Measurements from ENCODE around the gene GRB2.
"Not testable (repeated sequence)": the region's sequence is repeated elsewhere in the genome, so short reads cannot be mapped to it uniquely, and the experiment has no call there.

The GRB2 gene

DNA sequence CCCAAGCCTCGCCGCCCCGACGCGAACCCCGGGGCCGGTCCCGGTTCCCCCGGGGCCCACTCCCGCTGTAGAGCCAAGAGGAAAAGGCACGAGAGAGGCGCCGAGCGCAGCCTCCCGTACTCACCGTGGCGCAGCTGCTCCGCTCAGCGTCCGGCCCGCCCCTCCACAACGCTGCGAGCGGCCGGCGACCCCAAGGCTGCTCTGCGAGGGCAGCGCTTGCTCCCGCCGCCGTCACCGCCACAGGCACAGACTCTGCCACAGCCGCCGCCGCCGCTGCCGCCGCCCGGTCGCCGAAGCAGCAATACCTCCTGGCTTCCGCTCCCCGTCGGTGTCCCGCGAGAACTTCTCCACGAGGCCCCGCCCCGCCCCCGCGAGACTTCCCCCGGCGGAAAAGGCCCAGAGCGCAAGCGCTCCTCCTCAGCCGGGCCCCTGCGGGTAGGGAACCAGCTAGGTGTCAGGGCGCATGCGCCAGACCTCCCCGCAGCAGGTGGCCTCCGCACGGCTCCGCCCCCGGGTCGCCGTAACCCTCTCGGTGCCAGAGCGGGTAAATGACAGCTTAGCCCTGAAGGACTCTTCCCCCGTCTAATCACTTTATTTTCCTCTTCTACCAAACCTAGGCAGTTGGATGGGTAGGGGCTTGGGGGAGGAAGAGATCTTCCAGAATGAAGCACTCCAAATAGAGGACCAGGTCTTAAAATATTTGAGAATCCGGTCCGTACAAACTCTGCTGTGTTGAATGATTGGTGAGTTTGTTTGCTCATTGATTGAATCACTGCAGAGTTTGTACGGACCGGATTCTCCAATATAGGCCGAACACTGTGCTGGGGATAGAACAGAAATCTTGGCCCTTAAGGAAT, at the start of gene GRB2:
TSS of gene GRB2 (minus strand) at position 314 of the 857 bp plus-strand sequence. CDS start 12,050 bp downstream, outside the sequence.
- no peak for FAIRE-seq

DNA sequence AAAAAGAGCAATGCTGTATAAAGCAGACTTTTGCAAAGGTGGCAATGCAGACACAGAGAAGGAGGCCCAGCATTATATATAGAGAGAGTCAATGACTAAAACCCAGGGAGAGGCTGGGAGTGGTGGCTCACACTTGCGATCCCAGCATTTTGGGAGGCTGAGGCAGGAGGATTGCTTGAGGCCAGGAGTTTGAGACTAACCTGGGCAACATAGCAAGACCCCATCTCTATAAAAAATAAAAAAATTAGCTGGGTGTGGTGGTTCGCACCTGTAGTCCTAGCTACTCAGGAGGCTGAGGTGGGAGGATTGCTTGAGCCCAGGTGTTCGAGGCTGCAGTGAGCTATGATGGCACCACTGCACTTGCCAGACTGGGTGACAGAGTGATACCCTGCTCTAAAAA, 49.2 kb upstream of the GRB2 start:
- not testable (repeated sequence) for FAIRE-seq

DNA sequence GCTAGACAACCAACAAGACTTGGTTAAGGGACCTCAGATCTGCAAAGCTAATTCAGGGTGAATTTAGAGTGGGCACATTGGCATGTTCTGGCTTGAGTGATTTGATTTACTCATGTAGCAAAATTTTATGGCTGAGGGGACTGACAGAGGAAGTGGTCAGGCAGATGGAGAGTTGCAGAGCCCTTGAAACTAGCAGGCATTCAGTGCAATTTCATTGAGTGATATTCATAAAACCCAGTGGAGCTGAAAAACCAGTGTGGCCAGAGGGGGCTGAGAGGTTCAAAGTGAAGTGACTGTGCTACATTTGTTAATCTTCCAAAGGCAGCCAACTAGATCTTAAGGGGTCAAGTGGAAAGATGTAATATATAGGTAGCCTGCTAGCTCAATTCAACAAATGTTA, 48.7 kb upstream of the GRB2 start:
- FAIRE-seq = no peak

DNA sequence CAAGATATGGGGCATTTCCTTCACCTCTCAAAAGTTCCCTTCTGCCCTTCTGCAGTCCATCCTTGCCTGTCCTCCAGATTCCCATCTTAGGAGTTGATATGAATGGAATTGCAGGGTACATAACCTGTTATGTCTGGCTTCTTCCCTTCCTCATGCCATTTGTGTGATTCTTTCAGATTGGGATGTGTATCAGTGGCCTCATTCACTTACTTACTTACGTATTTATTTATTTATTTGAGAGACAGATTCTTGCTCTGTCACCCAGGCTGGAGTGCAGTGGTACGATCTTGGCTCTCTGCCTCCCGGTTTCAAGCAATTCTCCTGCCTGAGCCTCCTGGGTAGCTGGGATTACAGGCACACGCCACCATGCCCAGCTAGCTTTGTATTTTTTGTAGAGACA, 44.8 kb upstream of the GRB2 start:
- FAIRE-seq = no peak

DNA sequence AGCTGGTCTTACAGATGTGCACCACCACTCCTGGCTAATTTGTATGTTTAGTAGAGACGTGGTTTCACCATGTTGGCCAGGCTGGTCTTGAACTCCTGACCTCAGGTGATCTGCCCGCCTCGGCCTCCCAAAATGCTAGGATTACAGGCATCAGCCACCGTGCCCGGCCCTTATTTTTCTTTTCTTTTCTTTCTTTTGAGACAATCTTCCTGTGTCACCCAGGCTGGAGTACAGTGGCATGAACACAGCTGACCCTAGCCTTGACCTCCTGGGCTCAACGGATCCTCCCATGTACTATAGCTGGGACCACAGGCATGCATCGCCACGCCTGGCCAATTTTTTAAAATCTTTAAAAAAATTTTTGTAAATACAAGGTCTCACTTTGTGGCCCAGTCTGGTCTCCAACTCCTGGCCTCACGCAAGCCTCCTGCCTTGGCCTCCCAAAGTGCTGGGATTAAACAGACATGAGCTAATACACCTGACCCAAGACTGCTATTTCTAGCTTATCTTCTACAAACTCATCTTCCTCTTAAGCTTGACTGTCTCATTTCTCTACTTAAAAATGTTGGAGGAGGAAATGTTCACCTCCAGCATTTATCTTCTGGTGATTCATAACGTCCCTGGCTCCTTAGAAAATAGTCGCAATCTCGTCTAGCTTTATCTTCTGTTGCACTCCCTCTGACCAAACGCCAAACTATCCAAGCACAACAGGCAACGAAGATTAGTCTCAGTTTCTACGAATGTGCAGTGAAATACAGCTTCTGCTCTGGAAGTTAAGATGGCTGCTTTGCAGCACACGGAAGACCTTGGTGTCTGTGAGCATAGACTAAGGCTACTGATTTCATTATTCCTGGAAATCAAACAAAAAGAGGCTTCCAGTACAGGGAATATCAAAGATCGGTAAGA, 42.7 kb upstream of the GRB2 start:
- FAIRE-seq = no peak

DNA sequence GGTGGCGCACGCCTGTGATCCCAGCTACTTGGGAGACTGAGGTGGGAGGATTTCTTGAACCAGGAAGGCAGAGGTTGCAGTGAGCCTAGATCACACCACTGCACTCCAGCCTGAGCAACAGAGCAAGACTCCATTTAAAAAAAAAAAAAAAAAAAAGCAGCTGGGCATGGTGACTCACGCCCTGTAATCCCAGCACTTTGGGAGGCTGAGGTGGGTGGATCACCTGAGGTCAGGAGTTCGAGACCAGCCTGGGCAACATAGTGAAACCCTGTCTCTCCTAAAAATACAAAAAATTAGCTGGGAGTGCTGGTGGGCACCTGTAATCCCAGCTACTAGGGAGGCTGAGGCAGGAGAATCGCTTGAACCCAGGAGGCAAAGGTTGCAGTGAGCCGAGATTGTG, 40.4 kb upstream of the GRB2 start:
- FAIRE-seq = not testable (repeated sequence)

DNA sequence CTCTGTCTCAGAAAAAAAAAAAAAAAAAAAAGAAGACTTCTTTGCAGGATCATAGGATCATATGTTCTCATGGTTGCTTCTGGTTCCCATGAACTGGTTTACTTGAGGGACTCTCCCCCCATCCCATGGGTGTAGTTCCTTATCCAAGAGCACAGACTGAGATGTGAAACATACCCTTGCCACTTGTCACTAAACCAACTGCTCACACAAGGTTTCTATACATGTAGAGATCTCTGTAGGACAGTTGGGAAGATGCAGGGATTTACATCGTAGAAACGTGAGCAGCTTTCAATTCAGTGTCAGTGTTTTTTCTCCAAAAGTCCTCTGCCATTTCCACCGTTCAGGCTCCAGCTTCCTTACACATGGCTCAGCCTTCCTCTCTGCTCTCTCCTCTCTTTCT, 39.8 kb upstream of the GRB2 start:
- FAIRE-seq = no peak

DNA sequence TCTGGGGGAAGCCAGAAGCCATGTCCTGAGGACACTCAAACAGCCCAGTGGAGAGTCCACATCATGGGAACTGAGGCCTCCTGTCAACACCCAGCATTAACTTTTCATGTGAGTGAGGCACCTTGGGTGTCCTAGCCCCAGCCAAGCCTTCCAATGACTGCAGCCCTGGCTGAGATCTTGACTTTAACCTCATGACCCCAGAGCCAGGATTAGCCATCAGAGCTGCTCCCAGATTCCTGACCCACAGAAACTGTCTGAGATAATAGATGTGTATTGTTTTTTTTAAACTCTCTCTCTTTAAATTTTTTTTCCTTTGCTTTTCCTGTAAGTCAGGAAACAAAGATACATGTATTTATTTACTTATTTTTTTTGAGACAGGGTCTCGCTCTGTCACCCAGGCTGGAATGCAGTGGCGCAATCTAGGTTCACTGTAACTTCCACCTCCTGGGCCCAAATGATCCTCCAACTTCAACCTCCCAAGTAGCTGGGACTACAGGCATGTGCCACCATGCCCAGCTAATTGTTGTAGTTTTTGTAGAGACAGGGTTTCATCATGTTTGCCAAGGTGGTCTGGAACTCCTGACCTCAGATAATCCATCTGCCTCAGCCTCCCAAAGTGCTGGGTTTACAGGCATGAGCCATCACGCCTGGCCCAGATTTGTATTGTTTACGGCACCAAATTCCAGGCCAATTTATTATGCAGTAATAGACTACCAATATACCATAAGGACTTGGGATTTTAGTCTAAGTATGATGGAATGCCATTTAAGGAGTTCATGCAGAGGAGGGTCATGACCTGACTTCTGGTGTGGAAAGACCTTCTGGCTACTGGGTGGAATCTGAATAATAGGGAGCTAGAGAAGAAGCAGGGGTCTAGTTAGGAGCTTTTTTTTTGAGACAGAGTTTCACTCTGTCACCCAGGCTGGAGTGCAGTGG, 37.0 kb upstream of the GRB2 start:
- no peak for FAIRE-seq

DNA sequence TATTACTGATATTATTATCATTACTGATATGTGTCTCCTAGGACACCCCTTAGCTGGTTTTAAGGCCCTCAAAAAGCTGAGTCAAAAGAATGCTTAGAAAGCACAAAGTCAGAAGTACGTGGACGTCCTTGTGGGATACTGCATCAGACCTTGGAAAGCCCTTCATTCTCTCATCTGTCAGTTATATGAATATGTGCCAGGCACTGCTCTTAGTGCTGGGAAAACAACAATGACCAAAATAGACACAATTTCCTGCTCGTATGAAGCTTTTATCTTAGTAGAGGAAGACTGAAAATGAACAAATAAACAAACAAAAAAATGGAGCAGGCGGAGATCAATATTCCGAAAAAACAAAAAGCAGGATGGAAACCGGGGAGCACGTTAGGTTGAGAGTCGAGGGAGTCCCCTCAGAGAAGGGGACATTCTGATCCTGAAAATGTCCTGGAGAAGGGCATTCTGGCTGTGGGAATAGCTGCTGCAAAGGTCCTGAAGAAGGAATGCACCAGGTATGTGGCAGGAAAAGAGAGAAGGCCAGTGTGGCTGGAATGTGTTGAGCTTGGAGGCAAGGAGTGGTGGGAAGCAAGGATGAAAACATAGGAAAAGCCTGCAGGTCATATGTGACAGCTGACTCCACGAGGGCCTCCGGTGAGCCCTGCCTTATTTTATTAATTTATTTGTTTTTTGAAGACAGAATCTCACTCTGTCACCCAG, 35.4 kb upstream of the GRB2 start:
- FAIRE-seq = no peak

DNA sequence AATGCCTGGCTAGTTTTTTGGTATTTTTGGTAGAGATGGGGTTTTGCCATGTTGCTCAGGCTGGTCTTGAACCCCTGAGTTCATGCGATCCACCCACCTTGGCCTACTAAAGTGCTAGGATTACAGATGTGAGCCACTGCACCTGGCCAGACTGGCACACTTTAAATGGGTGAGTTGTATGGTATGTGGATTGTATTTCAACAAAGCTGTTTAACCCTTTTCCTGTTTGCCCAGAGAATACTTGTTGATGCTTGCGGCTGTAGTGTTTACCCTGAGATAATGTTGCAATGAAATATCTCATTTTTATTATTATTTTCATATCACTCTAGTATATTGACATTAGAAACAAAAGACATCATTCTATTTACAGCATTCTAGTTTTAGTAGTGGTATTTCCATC, 33.8 kb upstream of the GRB2 start:
- no peak for FAIRE-seq

DNA sequence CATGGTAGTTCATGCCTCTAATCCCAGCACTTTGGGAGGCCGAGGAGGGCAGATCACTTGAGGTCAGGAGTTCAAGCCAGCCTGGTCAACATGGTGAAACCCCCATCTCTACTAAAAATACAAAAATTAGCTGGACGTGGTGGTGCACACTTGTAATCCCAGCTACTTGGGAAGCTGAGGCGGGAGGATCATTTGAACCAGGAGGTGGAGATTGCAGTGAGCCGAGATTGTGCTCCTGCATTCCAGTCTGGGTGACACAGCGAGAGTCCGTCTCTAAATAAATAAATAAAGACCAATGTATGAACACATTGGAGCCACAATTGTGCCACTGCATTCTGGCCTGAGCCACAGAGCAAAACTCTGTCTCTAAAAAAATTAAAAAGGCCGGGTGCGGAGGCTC, 31.9 kb upstream of the GRB2 start:
- FAIRE-seq = not testable (repeated sequence)

DNA sequence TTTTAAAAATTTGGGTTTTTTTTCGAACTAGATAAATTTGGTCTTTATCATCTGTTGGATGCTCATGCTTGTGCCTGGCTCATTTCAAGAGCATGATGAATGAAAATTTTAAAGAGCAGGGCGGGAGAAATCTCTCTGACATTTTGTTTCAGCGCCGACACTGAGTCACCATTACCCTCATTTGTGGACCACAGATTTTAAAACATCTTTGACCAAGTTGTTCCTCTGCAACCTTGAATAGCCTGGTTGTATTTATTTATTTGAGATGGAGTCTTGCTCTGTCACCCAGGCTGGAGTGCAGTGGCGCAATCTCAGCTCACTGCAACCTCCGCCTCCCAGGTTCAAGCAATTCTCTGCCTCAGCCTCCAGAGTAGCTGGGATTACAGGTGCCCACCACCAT, 29.0 kb upstream of the GRB2 start:
- FAIRE-seq = not testable (repeated sequence)

DNA sequence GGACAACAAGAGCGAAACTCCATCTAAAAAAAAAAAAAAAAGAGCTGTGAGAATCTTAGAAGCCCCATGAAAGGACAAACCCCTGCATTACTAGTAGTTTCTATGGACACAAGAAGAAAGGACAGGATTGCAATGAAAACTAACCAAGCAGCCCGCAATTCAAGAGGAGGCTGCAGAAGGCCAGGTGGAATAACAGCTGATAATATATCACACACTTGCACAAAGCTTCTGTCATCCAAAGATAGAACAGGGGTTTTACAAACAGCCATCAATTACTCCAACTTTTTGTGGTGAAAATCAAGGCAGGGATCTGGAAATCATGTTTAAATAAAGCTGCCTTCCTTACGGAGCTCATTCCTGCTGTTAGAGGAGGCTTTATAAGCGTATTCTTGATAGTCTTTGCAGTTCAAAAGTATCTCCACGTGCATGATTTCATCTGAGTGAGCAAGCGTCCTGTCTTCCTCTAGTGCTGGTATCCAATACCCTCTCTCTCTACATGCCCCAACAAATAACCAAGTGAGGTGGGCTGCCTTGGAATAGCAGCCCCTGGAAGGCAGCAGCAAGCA, 27.8 kb upstream of the GRB2 start:
- no peak for FAIRE-seq

DNA sequence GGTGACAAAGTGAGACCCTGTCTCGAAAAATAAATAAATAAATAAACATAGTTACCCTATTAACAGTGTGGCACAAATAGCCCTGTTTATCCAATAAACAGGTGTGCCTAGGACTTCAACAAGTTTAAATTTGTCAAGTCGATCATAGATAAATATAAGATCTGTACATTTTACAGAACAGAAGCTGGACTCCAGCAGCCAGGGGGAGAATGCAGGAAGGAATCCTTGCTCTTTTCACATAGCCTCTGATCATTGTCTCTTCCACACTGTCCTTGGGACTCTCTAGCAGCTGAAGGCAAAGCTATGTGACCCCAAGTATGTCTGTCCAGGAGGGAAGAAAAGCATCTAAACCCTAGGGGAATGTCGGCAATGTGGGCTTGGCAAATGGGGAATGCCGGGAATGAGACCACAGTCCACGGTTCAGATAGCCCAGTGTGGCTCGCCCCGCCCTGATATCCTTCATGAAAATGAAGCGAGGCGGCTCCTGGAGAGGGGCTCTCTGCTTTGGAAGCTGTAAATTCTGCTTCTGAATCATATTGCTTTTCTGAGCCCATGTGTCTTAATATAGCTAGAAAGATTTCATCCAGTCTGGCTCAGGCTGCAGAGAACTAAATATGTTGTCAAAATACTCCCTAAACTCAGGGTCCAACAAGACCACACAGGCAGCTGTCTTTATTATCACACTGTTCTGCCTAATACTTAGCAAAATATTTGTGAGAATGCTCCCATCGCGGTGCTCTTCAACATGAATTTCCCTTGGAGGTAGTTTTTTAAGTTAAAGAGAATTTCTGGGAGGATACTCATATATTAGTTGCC, 24.9 kb upstream of the GRB2 start:
- FAIRE-seq = no peak

DNA sequence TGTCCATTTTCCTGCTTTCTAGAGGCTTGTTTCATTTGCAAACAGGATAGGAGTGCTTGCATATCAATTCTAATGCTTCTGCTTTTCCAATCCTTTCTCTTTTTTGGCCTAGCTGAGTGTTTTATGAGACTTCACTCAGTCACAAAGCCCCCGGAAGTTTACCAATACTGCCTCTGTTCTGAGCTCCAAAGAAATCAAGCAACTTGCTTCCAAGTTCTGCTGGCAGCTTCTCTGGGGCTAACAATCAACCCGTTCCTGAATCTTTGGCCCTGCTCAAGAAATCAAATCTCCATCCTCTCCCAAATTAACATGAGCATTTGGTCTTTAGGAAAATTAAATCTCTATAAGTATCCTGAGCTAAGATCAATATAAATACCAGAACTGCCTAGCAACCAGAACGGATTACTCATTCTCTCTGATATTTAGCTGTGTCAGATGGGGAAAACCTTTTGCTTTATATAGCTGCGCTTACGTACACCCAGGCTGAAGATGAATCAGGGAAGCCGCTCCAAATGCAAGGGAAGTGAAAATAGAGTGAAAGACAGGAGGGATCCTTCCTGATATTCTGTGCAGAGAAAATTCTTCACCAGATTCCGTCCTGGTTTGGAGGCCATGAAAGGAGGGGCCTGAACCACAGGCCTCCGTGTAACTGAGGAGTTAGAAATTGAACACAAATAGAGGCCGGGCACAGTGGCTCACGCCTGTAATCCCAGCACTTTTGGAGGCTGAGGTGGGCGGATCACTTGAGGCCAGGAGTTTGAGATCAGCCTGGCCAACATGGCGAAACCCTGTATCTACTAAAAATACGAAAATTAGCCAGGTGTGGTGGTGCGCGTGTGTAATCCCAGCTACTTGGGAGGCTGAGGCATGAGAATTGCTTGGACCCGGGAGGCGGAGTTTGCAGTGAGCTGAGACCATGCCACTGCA, 23.3 kb upstream of the GRB2 start:
- no peak for FAIRE-seq

DNA sequence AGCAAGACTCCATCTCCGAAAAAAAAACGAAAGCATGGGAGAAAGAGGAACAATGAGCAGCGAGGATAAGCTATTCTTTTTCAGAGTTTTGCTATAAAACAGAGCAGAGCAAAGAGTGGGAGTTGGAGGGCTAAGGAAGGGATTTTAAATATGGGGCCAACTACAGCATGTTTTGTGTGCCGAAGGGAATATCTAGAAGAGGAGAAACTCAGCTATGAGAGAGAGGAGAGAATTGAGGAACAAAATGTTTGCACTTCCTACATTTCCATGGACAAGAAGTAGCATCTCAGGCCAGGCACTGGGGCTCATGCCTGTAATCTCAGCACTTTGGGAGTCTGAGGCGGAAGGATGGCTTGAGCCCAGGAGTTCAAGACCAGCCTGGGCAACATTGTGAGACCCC, 13.1 kb upstream of the GRB2 start:
- FAIRE-seq = no peak

DNA sequence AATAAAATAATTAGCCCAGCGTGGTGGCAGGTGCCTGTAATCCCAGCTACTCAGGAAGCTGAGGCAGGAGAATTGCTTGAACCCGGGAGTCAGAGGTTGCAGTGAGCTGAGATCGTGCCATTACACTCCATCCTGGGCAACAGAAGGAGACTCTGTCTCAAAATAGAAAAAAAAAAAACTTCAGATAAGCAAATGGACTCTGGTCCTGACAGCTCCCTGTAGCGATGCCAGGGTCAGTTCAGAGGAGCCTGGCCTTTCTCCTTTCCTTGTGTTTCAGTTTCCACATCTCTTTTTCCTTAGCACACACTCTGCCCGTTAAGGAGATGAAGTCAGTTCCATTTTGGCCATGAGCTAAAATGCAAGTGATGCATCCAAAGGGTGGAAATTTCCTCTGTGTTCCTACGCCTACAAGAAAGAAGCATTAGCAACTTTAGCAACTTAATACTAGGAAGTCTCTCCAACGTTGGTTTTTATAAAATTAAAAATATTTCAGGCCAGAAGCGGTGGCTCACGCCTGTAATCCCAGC, 11.6 kb upstream of the GRB2 start:
- FAIRE-seq = no peak

DNA sequence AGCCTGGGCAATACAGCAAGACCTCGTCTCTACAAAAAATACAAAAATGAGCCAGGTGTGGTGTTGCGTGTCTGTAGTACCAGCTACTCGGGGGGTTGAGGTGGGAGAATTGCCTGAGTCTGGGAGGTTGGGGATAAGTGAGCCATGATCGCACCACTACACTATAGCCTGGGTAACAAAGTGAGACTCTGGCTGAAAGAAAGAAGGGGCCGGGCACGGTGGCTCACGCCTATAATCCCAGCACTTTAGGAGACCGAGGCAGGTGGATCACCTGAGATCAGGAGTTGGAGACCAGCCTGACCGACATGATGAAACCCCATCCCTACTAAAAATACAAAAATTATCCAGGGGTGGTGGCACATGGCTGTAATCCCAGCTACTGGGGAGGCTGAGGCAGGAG, 10.5 kb upstream of the GRB2 start:
- FAIRE-seq = no peak

DNA sequence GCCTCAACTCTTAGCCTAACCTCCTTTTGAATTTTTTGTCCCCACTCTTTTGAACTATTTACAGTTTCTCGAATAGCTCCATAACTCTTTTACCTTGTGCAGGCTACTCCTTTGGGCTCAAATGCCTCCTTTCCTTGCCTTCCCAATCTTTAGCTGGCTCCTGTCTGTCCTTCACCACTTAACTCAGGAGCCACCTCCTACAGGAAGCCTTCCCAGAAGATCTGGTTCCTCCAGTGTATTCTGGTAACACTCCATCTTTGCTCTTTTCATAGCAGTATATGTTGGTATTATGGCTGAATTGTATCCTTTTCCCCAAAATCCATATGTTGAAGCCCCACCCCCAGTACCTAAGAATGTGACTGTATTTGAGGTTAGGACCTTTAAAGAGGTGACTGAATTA, 9.0 kb upstream of the GRB2 start:
- FAIRE-seq = no peak

Measured in islet of Langerhans (tissue), 1 donor.